DOHH2 (cell line): ENCODE measurements around the gene HAUS2.

ENCODE experiments used
- EZH2phosphoT487 ChIP-seq: fragments of 200-600 bp; sonication (generic); IDR thresholded peaks from 2 replicates; pipeline ENCODE4 v1.6.1; 2017; ENCODE audit warnings: borderline replicate concordance, mild to moderate bottlenecking, antibody characterized with exemption, low read length, moderate library complexity, mixed read lengths
- TF ChIP-seq, protein P1 (sequence below): fragments of 200-600 bp; sonication (generic); IDR thresholded peaks from one replicate; pipeline ENCODE4 v1.5.1; 2014; ENCODE audit warnings: antibody characterized with exemption, mild to moderate bottlenecking, low read depth, low read length; ENCODE audit not compliant: poor library complexity, severe bottlenecking

DNA sequence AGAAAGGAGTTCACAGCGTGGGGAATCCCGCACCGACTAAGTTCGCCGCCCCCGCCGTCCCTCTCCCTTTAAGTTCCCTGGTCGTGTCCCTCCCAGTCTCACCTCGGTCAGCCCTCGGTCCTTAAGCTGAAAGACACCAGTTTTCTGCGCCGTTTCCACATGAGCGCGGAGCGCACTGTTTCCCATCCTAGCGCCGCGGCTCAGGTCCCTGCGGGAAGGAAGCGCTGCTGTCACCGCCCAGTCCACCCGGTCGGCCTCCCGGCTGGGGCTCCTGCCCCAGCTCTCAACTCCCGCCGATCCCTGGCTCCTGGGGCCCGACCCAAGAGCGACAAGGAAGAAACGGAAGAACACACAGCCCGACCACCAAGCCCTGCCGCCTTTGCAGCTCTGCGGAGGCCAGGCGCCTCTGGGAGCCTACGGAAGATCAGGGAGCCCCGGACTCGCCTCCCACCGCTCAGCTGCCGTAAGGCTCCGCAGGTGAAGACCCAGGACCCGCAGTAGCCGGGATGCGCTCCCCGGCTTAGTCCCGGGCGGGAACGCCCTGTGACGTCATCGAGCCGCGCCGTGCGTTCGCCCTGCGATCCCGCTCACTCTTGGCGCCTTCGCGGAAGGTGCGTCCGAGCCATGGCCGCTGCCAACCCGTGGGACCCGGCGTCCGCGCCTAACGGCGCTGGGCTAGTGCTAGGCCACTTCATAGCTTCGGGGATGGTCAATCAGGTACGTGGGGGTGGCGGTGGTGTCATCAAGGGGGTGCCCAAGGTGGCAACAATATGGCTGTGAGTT, at the start of gene HAUS2, which contains the start of gene LRRC57:
- TF ChIP-seq, protein P1, sequence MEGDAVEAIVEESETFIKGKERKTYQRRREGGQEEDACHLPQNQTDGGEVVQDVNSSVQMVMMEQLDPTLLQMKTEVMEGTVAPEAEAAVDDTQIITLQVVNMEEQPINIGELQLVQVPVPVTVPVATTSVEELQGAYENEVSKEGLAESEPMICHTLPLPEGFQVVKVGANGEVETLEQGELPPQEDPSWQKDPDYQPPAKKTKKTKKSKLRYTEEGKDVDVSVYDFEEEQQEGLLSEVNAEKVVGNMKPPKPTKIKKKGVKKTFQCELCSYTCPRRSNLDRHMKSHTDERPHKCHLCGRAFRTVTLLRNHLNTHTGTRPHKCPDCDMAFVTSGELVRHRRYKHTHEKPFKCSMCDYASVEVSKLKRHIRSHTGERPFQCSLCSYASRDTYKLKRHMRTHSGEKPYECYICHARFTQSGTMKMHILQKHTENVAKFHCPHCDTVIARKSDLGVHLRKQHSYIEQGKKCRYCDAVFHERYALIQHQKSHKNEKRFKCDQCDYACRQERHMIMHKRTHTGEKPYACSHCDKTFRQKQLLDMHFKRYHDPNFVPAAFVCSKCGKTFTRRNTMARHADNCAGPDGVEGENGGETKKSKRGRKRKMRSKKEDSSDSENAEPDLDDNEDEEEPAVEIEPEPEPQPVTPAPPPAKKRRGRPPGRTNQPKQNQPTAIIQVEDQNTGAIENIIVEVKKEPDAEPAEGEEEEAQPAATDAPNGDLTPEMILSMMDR = no peak
- TF ChIP-seq EZH2phosphoT487 = no peak
